H1 (cell line): Measurements from ENCODE around the gene AATK. TPM values are rescaled to one million over a fixed set of nuclear protein-coding genes. Genes with fewer than 3 reads are reported as not detected.

Source experiments
- CTCF ChIA-PET: fragments of 300-600 bp; sonication (Branson Sonifier 250); formaldehyde crosslinking; loops from one replicate; lab custom pipeline; 2021; ENCODE audit not compliant: partially characterized antibody; lab: Charles Lee
- POLR2A ChIA-PET: fragments of 300-600 bp; sonication (Branson Sonifier 250); formaldehyde crosslinking; loops from one replicate; lab custom pipeline; 2021; ENCODE audit warnings: inconsistent platforms; ENCODE audit not compliant: partially characterized antibody; lab: Charles Lee
- DNase-seq, 2 experiments: peaks; one replicate each; pipeline versions ENCODE4 v3.0.0 to v3.0.0-alpha.2; 2010 to 2022; ENCODE audit warnings: low spot score in 2 of 2, low read depth in 1 of 2, mixed read lengths in 1 of 2
- FAIRE-seq: peaks from 2 replicates; lab custom pipeline; 2011; peaks lifted over from hg19 to GRCh38; lab: Jason Lieb, UNC
- H2AFZ ChIP-seq: 2 replicates; pipeline ENCODE4 v1.8.1; 2012; ENCODE audit warnings: low read length, inconsistent platforms
- H2AK5ac ChIP-seq: 2 replicates; pipeline ENCODE4 v1.6.1; 2013; ENCODE audit warnings: low read depth, low read length
- H2BK120ac ChIP-seq: replicated peaks from 2 replicates; pipeline ENCODE3; 2013; ENCODE audit warnings: low read depth, low read length, inconsistent platforms
- H2BK12ac ChIP-seq: 2 replicates; pipeline ENCODE4 v1.6.1; 2013; ENCODE audit warnings: low read depth, low read length
- H2BK15ac ChIP-seq: 2 replicates; pipeline ENCODE4 v1.6.1; 2013; ENCODE audit warnings: low read length
- H2BK20ac ChIP-seq: 2 replicates; pipeline ENCODE4 v1.6.1; 2013; ENCODE audit warnings: low read length
- H2BK5ac ChIP-seq: 2 replicates; pipeline ENCODE4 v1.6.1; 2013; ENCODE audit warnings: low read depth, low read length
- H3K14ac ChIP-seq: 2 replicates; pipeline ENCODE4 v1.6.1; 2013; ENCODE audit warnings: inconsistent platforms; ENCODE audit not compliant: insufficient read length
- H3K18ac ChIP-seq: 2 replicates; pipeline ENCODE4 v1.6.1; 2013; ENCODE audit warnings: low read length; ENCODE audit errors: extremely low read depth
- H3K23ac ChIP-seq: 2 replicates; pipeline ENCODE4 v1.6.1; 2013; ENCODE audit warnings: inconsistent platforms; ENCODE audit not compliant: insufficient read length
- H3K23me2 ChIP-seq: 2 replicates; pipeline ENCODE4 v1.6.1; 2013; ENCODE audit warnings: low read depth, low read length
- H3K27ac ChIP-seq: 2 replicates; pipeline ENCODE4 v1.6.1; 2011; ENCODE audit warnings: low read depth, low read length, inconsistent platforms
- H3K27me3 ChIP-seq, 4 experiments: replicated peaks in 1 of 4; 1 replicate in 1 of 4; 2 replicates in 3 of 4; pipeline versions ENCODE4 v1.6.1 to v1.8.1; 2011 to 2013; ENCODE audit warnings: low read length in 3 of 4, mild to moderate bottlenecking in 3 of 4, inconsistent platforms in 2 of 4, mixed read lengths in 2 of 4, moderate library complexity in 1 of 4; ENCODE audit not compliant: control insufficient read depth in 3 of 4, insufficient read depth in 3 of 4; ENCODE audit errors: extremely low read depth in 1 of 4
- H3K36me3 ChIP-seq, 4 experiments: 2 replicates each; pipeline versions ENCODE4 v1.6.1 to v1.8.1; 2011 to 2013; ENCODE audit warnings: mild to moderate bottlenecking in 4 of 4, low read length in 3 of 4, moderate library complexity in 2 of 4, control low read depth in 1 of 4, inconsistent platforms in 1 of 4; ENCODE audit not compliant: insufficient read depth in 4 of 4, control insufficient read depth in 2 of 4
- H3K4ac ChIP-seq: replicated peaks from 2 replicates; pipeline ENCODE3; 2013; ENCODE audit warnings: low read length, low read depth, mixed read lengths, inconsistent platforms; ENCODE audit not compliant: insufficient read length
- H3K4me1 ChIP-seq, 4 experiments: replicated peaks in 1 of 4; 1 replicate in 1 of 4; 2 replicates in 3 of 4; pipeline versions ENCODE4 v1.6.1 to v1.8.1; 2011 to 2013; ENCODE audit warnings: low read length in 3 of 4, inconsistent platforms in 2 of 4, mixed read lengths in 1 of 4; ENCODE audit not compliant: insufficient read depth in 4 of 4, control insufficient read depth in 3 of 4
- H3K4me2 ChIP-seq, 2 experiments: 2 replicates each; pipeline versions ENCODE4 v1.6.1 to v1.8.1; 2011 to 2013; ENCODE audit warnings: low read depth in 2 of 2, low read length in 2 of 2, control low read depth in 1 of 2, inconsistent platforms in 1 of 2, mild to moderate bottlenecking in 1 of 2; ENCODE audit not compliant: insufficient read depth in 1 of 2
- H3K4me3 ChIP-seq, 4 experiments: fragments of 200-600, 300-600 bp in 1 of 4; sonication (generic), shearing (Covaris generic), sonication (Bioruptor Twin) in 1 of 4; 2 replicates each; pipeline versions ENCODE4 v1.5.1 to v1.8.1; 2011 to 2016; ENCODE audit warnings: low read length in 4 of 4, low read depth in 3 of 4, control low read depth in 2 of 4, inconsistent platforms in 2 of 4, mild to moderate bottlenecking in 2 of 4, mixed read lengths in 1 of 4, moderate library complexity in 1 of 4; ENCODE audit not compliant: insufficient read depth in 2 of 4; ENCODE audit errors: extremely low read depth in 1 of 4
- H3K56ac ChIP-seq: replicated peaks from 2 replicates; pipeline ENCODE3; 2013; ENCODE audit warnings: low read depth, mild to moderate bottlenecking, mixed read lengths, low read length, inconsistent platforms; ENCODE audit not compliant: insufficient read length
- H3K79me1 ChIP-seq: 2 replicates; pipeline ENCODE4 v1.6.1; 2013; ENCODE audit warnings: low read depth, low read length, control low read depth
- H3K79me2 ChIP-seq, 2 experiments: 2 replicates each; pipeline versions ENCODE4 v1.6.1 to v1.8.1; 2012 to 2013; ENCODE audit warnings: low read length in 2 of 2, mild to moderate bottlenecking in 2 of 2, inconsistent platforms in 1 of 2; ENCODE audit not compliant: insufficient read depth in 2 of 2, control insufficient read depth in 1 of 2
- H3K9ac ChIP-seq, 4 experiments: replicated peaks in 1 of 4; 1 replicate in 1 of 4; 2 replicates in 3 of 4; pipeline versions ENCODE4 v1.6.1 to v1.8.1; 2011 to 2013; ENCODE audit warnings: low read depth in 3 of 4, low read length in 3 of 4, control low read depth in 2 of 4, mild to moderate bottlenecking in 2 of 4, moderate library complexity in 2 of 4, inconsistent platforms in 1 of 4; ENCODE audit errors: extremely low read depth in 1 of 4
- H3K9me3 ChIP-seq, 2 experiments: 2 replicates each; pipeline versions ENCODE4 v1.6.1 to v1.8.1; 2012 to 2013; ENCODE audit warnings: mild to moderate bottlenecking in 2 of 2, moderate library complexity in 2 of 2, control low read depth in 1 of 2, inconsistent platforms in 1 of 2, low read depth in 1 of 2, low read length in 1 of 2, mixed read lengths in 1 of 2; ENCODE audit not compliant: insufficient read depth in 2 of 2
- H4K20me1 ChIP-seq, 2 experiments: replicated peaks in 1 of 2; 2 replicates each; pipeline versions ENCODE3 to v1.8.1; 2011 to 2013; ENCODE audit warnings: inconsistent platforms in 2 of 2, low read length in 2 of 2, mild to moderate bottlenecking in 1 of 2; ENCODE audit not compliant: insufficient read depth in 2 of 2, control insufficient read depth in 1 of 2
- H4K5ac ChIP-seq: 2 replicates; pipeline ENCODE4 v1.6.1; 2013; ENCODE audit warnings: low read length, low read depth, mixed read lengths, inconsistent platforms; ENCODE audit not compliant: insufficient read length
- H4K8ac ChIP-seq: 2 replicates; pipeline ENCODE4 v1.8.0; 2013; ENCODE audit warnings: mild to moderate bottlenecking, moderate library complexity, low read length, inconsistent platforms; ENCODE audit not compliant: insufficient read depth; ENCODE audit errors: extremely low read depth
- H4K91ac ChIP-seq: replicated peaks from 2 replicates; pipeline ENCODE3; 2013; ENCODE audit warnings: low read length, mixed read lengths, inconsistent platforms; ENCODE audit not compliant: insufficient read length
- BRCA1 ChIP-seq: IDR thresholded peaks from 2 replicates; pipeline ENCODE4 v1.6.1; 2012; ENCODE audit warnings: low read depth, low read length, improper control_type of control experiment
- CHD2 ChIP-seq: IDR thresholded peaks from 2 replicates; pipeline ENCODE4 v1.6.1; 2012; ENCODE audit warnings: low read length, improper control_type of control experiment
- JUN ChIP-seq: IDR thresholded peaks from 2 replicates; pipeline ENCODE4 v1.6.1; 2011; ENCODE audit warnings: low read depth, mild to moderate bottlenecking, improper control_type of control experiment, low read length
- KDM1A ChIP-seq: fragments of 200-600, 300-600 bp; sonication (generic); IDR thresholded peaks from 2 replicates; pipeline ENCODE4 v1.7.1; 2016; ENCODE audit warnings: mild to moderate bottlenecking, low read length, borderline replicate concordance
- NRF1 ChIP-seq: IDR thresholded peaks from 2 replicates; pipeline ENCODE4 v1.6.1; 2011; ENCODE audit warnings: mild to moderate bottlenecking, low read depth, low read length, improper control_type of control experiment
- PHF8 ChIP-seq: fragments of 200-600 bp; sonication (generic); conservative IDR thresholded peaks from 2 replicates; pipeline ENCODE4 v1.7.1; 2012; ENCODE audit warnings: low read depth, mild to moderate bottlenecking, inconsistent platforms, low read length, moderate library complexity
- RNF2 ChIP-seq: fragments of 200-900, 300-1000 bp; sonication (generic); IDR thresholded peaks from 2 replicates; pipeline ENCODE4 v1.7.1; 2016; ENCODE audit warnings: borderline replicate concordance, low read depth, mild to moderate bottlenecking, antibody characterized with exemption, low read length; ENCODE audit not compliant: poor library complexity, severe bottlenecking; ENCODE audit errors: missing control alignments
- SIRT6 ChIP-seq: IDR thresholded peaks from one replicate; pipeline ENCODE4 v1.7.1; 2012; ENCODE audit warnings: low read length, inconsistent platforms
- TAF1 ChIP-seq: IDR thresholded peaks from 2 replicates; pipeline ENCODE4 v1.6.1; 2011; ENCODE audit warnings: mild to moderate bottlenecking, low read depth, low read length
- TCF12 ChIP-seq: IDR thresholded peaks from 2 replicates; pipeline ENCODE4 v1.6.1; 2011; ENCODE audit warnings: low read depth, mild to moderate bottlenecking, low read length
- TEAD4 ChIP-seq: IDR thresholded peaks from 2 replicates; pipeline ENCODE4 v1.6.1; 2012; ENCODE audit warnings: low read depth, low read length, inconsistent platforms, mixed read lengths
- WGBS, 2 experiments: shearing (Covaris generic) in 1 of 2; methylation state at CpG; one replicate each; pipeline versions ENCODE4 v1.1.6 to v1.1.7; 2013 to 2015; ENCODE audit warnings: low lambda C conversion rate in 2 of 2, mixed read lengths in 2 of 2, inconsistent platforms in 1 of 2, low coverage in 1 of 2, missing lambda C conversion rate in 1 of 2; ENCODE audit not compliant: insufficient replicate concordance in 2 of 2, insufficient coverage in 1 of 2, insufficient read length in 1 of 2; ENCODE audit errors: extremely low coverage in 1 of 2, missing lambda C conversion rate in 1 of 2; 5-methylcytosine and 5-hydroxymethylcytosine counted together
- polyA plus RNA-seq, 7 experiments: library from polyadenylated mRNA; depleted of rRNA in 3 of 7; stranded (reverse) in 5 of 7; unstranded in 2 of 7; fragments of >200 nt in 5 of 7; fragments of 200-250 nt in 2 of 7; gene quantifications; 1 replicate in 5 of 7; 2 replicates in 1 of 7; 4 replicates in 1 of 7; pipeline versions ENCODE4 v1.2.1 to v1.2.3, GENCODE V29; 2011 to 2013; ENCODE audit warnings: missing spikeins in 2 of 7, mixed read lengths in 2 of 7
- total RNA-seq: library from RNA; stranded (reverse); fragmentation: NEBNext Ultra II Directional; extraction: Animal tissue kit (Norgen Biotek cat#: 25700); gene quantifications from 2 replicates; pipeline ENCODE4 v1.2.1, GENCODE V29; 2021
- TF ChIP-seq, protein P1 (sequence below), 3 experiments: IDR thresholded peaks; 1 replicate in 2 of 3; 2 replicates in 1 of 3; pipeline versions ENCODE4 v1.5.1 to v1.6.1; 2011; ENCODE audit warnings: low read length in 3 of 3, mild to moderate bottlenecking in 3 of 3, inconsistent platforms in 2 of 3, low read depth in 1 of 3, moderate library complexity in 1 of 3; ENCODE audit not compliant: insufficient read depth in 1 of 3; ENCODE audit errors: control extremely low read depth in 1 of 3

AATK gene
- total and polyA plus RNA-seq, 2 of the 8 experiments (the other 6 are each of a cell fraction or from before 2014, with no cell fraction given): 1.7 to 3.5 TPM

DNA sequence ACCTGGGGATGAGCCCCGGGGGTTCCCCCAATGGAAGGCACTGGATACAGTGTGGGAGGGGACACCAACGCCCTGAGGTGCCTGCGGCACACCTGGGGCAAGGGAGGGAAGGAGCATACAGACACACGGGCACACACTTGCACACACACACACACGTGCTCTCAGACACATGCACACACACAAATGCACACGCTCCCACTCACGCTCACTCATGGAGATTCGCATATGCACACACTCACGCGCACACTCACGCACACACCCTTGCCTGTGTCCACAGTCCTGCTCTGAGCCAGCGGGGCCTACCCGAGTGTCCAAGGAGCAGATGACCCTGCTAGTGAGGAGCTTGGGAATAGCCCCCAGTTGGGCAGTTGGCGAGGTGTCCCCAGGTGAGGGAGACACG is 17.4 kb downstream of the AATK start:
- Histone ChIP-seq H3K79me1 (no peaks in the 10 kb centered on the region), H3K18ac (no peak overlapping the region), H3K9me3 (no peaks in the 10 kb centered on the region), H3K4ac (no peak overlapping the region), H2AK5ac (no peak overlapping the region), H3K79me2 (no peaks in the 10 kb centered on the region), H3K27ac (no peak overlapping the region), H3K27me3 (no peaks in the 10 kb centered on the region), H2BK120ac (no peak overlapping the region), H2BK12ac (no peak overlapping the region), H4K8ac (no peak overlapping the region; the same call in 1 of the 2 replicates), H2BK5ac (0 out of 2 replicates have a peak overlapping the region, but pooled peaks have one; percentile 7), H3K23ac (no peak overlapping the region), H3K9ac (no peak overlapping the region), H2BK20ac (no peak overlapping the region), H3K14ac (no peak overlapping the region), H2BK15ac (peak overlapping the region; percentile 81; the same call in 1 of the 2 replicates), H3K36me3 (no peaks in the 10 kb centered on the region), H4K20me1 (no peaks in the 10 kb centered on the region), H3K56ac (no peak overlapping the region), H2AFZ (no peak overlapping the region), H3K4me3 (no peak overlapping the region), H3K4me1 (no peaks in the 10 kb centered on the region; a peak in 1 of 7 replicates), H3K23me2 (no peaks in the 10 kb centered on the region), H4K91ac (no peak overlapping the region), H4K5ac (no peak overlapping the region), H3K4me2 (no peak overlapping the region)
- FAIRE-seq (no peak), DNase-seq (no peak)
- ChIA-PET POLR2A (interaction anchor here (1.3 kb wide), 1 partner anchor 8 kb away, joined by 3 read pairs; no protein-coding TSS in a partner anchor), CTCF (interaction anchor here (1.1 to 1.7 kb wide), 3 partner anchors 18 to 52 kb away, joined by 3 to 4 read pairs (median 3); no protein-coding TSS in a partner anchor)
- 87% methylated on average over 15 of the region's 15 CpGs; no CpG with 5 or more reads in 1 of the 2 experiments for WGBS, 2 experiments
- TF ChIP-seq TAF1: no peak
- TF ChIP-seq KDM1A: no peak
- no peak for TF ChIP-seq BRCA1
- no peak for TF ChIP-seq JUN
- TF ChIP-seq CHD2: no peak
- TF ChIP-seq, protein P1, sequence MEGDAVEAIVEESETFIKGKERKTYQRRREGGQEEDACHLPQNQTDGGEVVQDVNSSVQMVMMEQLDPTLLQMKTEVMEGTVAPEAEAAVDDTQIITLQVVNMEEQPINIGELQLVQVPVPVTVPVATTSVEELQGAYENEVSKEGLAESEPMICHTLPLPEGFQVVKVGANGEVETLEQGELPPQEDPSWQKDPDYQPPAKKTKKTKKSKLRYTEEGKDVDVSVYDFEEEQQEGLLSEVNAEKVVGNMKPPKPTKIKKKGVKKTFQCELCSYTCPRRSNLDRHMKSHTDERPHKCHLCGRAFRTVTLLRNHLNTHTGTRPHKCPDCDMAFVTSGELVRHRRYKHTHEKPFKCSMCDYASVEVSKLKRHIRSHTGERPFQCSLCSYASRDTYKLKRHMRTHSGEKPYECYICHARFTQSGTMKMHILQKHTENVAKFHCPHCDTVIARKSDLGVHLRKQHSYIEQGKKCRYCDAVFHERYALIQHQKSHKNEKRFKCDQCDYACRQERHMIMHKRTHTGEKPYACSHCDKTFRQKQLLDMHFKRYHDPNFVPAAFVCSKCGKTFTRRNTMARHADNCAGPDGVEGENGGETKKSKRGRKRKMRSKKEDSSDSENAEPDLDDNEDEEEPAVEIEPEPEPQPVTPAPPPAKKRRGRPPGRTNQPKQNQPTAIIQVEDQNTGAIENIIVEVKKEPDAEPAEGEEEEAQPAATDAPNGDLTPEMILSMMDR (IDR thresholded peaks at IDR 0.05; ENCODE audit: control extremely low read depth in 1 of 3, insufficient read depth in 1 of 3, low read depth in 1 of 3, low read length in 3 of 3): no peak
- TF ChIP-seq TEAD4: no peak
- TF ChIP-seq SIRT6: no peak
- no peak for TF ChIP-seq NRF1
- no peak for TF ChIP-seq RNF2
- TF ChIP-seq PHF8: no peak
- TF ChIP-seq TCF12: no peak
